Superior temporal gyrus (tissue), 1 donor: ENCODE measurements around the gene MBD2.
"Not testable (repeated sequence)": the region's sequence is repeated elsewhere in the genome, so short reads cannot be mapped to it uniquely, and the experiment has no call there.

Source experiments
- DNase-seq: peaks from one replicate; pipeline ENCODE4 v3.0.0-alpha.2; 2016; ENCODE audit errors: extremely low spot score

Gene MBD2

GRCh38 chr18:54238173-54238936 lies 13.9 kb upstream of the MBD2 start:
- no peak for DNase-seq

- no peak for DNase-seq
Measured at GRCh38 chr18:54235871-54236270, 11.4 kb upstream of the MBD2 start.

GRCh38 chr18:54233747-54234146 lies 9.3 kb upstream of the MBD2 start:
- DNase-seq = no peak

GRCh38 chr18:54233228-54233625 lies 8.8 kb upstream of the MBD2 start:
- DNase-seq = no peak

- DNase-seq = no peak
Measured at GRCh38 chr18:54232485-54233227, 8.2 kb upstream of the MBD2 start.

GRCh38 chr18:54229421-54230059 lies 5.1 kb upstream of the MBD2 start:
- DNase-seq = no peak

- no peak for DNase-seq
Measured at GRCh38 chr18:54228364-54228763, 3.9 kb upstream of the MBD2 start.

GRCh38 chr18:54223568-54224241 lies 764 bp downstream of the MBD2 start:
- DNase-seq = peak; percentile 53

GRCh38 chr18:54222922-54223567 lies 1.4 kb downstream of the MBD2 start:
- no peak for DNase-seq

GRCh38 chr18:54220406-54220805 lies 4.1 kb downstream of the MBD2 start:
- DNase-seq = no peak

- not testable (repeated sequence) for DNase-seq
Measured at GRCh38 chr18:54218803-54219202, 5.7 kb downstream of the MBD2 start.

GRCh38 chr18:54218299-54218698 lies 6.2 kb downstream of the MBD2 start:
- no peak for DNase-seq

GRCh38 chr18:54217624-54218023 lies 6.8 kb downstream of the MBD2 start:
- no peak for DNase-seq

- DNase-seq = no peak
Measured at GRCh38 chr18:54215069-54215468, 9.4 kb downstream of the MBD2 start.

- DNase-seq = no peak
Measured at GRCh38 chr18:54210463-54210862, 14.0 kb downstream of the MBD2 start.

- no peak for DNase-seq
Measured at GRCh38 chr18:54209471-54210180, 14.8 kb downstream of the MBD2 start.

- no peak for DNase-seq
Measured at GRCh38 chr18:54206447-54206846, 18.0 kb downstream of the MBD2 start.

- no peak for DNase-seq
Measured at GRCh38 chr18:54205959-54206358, 18.5 kb downstream of the MBD2 start.

GRCh38 chr18:54205448-54205847 lies 19.0 kb downstream of the MBD2 start:
- not testable (repeated sequence) for DNase-seq

- no peak for DNase-seq
Measured at GRCh38 chr18:54204883-54205282, 19.6 kb downstream of the MBD2 start.

- DNase-seq = no peak
Measured at GRCh38 chr18:54203914-54204313, 20.6 kb downstream of the MBD2 start.
